ENCODE measurements around the gene PIEZO1.
A peak's percentile ranks its signal among the peaks of the same experiment; 100 is the strongest.
"Not testable (repeated sequence)": the region's sequence is repeated elsewhere in the genome, so short reads cannot be mapped to it uniquely, and the experiment has no call there.

Gene PIEZO1, protein sequence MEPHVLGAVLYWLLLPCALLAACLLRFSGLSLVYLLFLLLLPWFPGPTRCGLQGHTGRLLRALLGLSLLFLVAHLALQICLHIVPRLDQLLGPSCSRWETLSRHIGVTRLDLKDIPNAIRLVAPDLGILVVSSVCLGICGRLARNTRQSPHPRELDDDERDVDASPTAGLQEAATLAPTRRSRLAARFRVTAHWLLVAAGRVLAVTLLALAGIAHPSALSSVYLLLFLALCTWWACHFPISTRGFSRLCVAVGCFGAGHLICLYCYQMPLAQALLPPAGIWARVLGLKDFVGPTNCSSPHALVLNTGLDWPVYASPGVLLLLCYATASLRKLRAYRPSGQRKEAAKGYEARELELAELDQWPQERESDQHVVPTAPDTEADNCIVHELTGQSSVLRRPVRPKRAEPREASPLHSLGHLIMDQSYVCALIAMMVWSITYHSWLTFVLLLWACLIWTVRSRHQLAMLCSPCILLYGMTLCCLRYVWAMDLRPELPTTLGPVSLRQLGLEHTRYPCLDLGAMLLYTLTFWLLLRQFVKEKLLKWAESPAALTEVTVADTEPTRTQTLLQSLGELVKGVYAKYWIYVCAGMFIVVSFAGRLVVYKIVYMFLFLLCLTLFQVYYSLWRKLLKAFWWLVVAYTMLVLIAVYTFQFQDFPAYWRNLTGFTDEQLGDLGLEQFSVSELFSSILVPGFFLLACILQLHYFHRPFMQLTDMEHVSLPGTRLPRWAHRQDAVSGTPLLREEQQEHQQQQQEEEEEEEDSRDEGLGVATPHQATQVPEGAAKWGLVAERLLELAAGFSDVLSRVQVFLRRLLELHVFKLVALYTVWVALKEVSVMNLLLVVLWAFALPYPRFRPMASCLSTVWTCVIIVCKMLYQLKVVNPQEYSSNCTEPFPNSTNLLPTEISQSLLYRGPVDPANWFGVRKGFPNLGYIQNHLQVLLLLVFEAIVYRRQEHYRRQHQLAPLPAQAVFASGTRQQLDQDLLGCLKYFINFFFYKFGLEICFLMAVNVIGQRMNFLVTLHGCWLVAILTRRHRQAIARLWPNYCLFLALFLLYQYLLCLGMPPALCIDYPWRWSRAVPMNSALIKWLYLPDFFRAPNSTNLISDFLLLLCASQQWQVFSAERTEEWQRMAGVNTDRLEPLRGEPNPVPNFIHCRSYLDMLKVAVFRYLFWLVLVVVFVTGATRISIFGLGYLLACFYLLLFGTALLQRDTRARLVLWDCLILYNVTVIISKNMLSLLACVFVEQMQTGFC (N-terminal part only)

DNA sequence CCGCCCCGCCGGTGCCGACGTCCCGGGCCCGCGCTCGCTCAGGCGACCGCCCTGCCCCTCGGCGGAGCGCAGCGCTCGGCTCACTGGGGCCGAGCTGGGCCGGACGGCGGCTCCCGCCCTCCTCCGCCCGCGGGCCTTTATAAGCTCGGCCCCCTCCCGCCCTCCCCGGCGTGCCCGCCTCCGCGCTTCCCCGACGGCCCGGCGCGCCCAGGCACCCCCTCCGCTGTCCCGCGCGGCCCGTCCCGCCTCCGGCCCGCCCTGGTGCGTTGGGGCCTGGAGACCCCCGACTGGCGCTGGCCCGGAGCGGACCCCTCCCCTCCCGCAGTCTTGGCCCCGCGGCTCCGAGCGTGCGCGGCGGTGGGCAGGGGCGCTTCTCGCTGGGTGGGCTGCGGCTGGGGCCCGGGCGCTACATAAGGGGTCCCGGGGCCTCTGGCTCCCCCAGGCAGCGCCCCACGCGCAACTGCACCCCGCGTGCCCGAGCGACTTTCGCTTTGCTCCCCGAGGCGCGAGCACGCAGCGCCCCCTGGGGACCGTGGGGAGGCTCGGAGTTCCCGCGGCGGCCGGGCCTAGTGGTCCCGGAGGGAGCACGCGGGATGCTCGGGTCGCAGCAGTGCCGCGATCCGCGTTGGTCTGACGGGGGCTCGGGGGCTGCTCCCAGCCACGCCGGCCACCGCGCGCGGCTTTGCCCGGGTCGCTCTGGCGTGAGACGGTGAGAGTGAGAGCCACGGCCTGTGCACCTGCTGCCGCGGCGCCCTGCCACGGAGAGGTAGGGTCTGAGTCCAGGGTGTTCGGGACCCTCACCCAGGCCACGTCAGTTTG, at the start of gene PIEZO1:
Gene PIEZO1 (minus strand): TSS at position 115 of the 819 bp plus-strand sequence. CDS start 256 bp downstream, outside the sequence.
- DNase-seq = peak; percentile 17

DNA sequence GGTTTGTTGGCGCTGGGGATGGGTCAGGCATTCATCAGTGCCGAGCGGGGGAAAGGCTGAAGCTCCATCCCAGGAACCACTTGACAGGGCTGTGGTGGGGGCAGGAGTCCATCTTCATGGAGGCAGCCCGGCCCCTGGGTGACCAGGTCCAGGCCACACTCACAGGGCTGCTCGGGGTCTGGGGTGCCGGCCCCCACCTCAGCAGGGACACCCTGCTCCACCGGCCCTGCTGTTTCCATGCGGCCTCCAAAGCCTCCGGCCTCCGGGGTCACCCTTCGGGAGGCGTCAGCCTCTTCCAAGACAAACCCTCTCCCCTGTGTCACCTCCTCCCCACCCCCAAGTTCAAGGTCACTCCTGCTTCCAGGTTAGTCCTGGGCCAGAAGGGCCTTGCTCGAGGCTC, 49.6 kb upstream of the PIEZO1 start:
- DNase-seq = no peak

DNA sequence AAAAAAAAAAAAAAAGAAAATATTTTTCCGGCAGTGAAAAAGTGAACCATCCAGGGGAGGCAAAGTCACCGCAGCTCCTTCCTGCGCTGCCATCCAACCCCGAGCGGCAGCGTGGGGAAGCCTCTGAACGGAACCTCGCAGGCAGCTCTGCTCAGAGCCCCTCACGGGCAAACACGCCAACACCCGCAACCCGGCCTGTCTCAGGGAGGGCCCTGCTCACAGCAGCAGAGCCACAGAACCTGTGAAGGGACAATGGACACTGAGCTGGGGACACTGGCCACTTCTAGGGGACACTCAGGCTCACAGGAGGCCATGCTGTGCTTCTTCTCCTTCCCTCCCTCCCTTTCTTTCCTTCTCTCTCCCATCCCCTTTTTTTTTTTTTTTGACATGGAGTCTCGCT, 48.1 kb upstream of the PIEZO1 start:
- no peak for DNase-seq

- no peak for DNase-seq
Measured at GRCh38 chr16:88831838-88832237, 46.8 kb upstream of the PIEZO1 start.

GRCh38 chr16:88830783-88831182, 45.8 kb upstream of the PIEZO1 start:
- DNase-seq = no peak

DNA sequence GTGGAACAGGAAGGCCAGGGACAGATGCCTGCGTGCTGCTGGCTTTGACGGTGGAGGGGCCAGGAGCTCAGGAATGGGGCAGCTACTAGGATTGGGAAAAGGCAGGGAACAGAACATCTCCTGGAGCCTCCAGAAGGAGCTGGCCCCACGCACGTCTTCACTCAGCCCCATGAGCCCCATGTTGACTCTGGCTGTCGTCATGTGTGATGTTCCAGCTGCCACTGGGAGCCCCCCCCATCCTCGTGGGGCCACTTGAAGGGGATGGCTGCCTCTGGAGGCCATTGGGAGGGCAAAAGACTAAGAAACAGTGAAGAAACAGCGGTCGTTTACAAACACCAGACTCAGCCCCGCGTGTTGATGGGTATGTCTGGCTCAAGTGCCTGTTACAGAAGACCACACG, 45.2 kb upstream of the PIEZO1 start:
- DNase-seq = no peak

- no peak for DNase-seq
Measured at GRCh38 chr16:88828711-88829110, 43.7 kb upstream of the PIEZO1 start.

- DNase-seq = no peak
Measured at GRCh38 chr16:88827727-88828126, 42.7 kb upstream of the PIEZO1 start.

DNA sequence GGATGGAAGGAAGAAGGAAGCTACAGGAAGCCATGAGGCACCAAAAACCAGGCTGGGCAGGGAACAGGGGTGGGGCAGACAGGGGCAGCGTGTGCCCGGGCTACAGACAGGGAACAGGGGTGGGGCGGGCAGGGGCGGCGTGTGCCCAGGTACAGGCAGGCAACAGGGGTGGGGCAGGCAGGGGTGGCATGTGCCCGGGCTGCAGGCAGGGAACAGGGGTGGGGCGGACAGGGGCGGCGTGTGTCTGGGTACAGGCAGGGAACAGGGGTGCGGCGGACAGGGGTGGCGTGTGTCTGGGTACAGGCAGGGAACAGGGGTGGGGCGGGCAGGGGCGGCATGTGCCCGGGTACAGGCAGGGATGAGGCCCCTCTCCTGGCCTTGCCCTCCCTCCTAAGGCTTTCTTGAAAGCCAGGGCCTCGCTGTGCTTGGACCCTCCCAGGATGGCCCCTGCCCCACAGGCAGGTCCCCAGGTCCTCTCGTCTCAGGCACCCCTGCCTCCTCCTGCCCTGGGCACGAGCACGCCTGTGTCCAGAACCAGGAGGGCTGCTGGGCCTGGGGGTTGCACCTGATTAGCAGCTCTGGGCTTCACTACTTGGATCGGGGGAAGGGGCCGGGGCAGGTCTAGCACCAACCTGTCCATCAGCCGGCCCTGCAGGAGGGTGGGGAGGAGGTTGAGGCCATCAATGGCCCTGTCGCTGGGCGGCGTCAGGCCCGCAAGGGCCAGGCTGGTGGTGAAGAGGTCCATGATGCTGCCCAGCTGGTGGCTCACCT, 41.2 kb upstream of the PIEZO1 start:
- no peak for DNase-seq

- DNase-seq = no peak
Measured at GRCh38 chr16:88825146-88825545, 40.1 kb upstream of the PIEZO1 start.

GRCh38 chr16:88824256-88825077, 39.4 kb upstream of the PIEZO1 start:
- no peak for DNase-seq

DNA sequence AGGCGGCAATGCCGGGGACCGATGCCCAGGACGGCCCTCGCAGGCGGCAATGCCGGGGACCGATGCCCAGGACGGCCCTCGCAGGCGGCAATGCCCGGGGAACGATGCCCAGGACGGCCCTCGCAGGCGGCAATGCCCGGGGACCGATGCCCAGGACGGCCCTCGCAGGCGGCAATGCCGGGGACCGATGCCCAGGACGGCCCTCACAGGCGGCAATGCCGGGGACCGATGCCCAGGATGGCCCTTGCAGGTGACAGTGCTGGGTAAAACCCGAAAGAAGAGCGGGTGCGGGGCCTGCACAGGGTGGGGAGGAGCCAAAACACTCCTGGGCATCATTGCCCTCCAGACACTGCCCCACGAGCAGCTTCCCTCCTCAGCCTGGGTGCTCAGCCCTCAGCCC, 38.6 kb upstream of the PIEZO1 start:
- DNase-seq = not testable (repeated sequence)

- DNase-seq = no peak
Measured at GRCh38 chr16:88822281-88823040, 37.4 kb upstream of the PIEZO1 start.

GRCh38 chr16:88821168-88821850, 36.3 kb upstream of the PIEZO1 start:
- DNase-seq = no peak

- no peak for DNase-seq
Measured at GRCh38 chr16:88820385-88821025, 35.5 kb upstream of the PIEZO1 start.

GRCh38 chr16:88819126-88819525, 34.1 kb upstream of the PIEZO1 start:
- no peak for DNase-seq

DNA sequence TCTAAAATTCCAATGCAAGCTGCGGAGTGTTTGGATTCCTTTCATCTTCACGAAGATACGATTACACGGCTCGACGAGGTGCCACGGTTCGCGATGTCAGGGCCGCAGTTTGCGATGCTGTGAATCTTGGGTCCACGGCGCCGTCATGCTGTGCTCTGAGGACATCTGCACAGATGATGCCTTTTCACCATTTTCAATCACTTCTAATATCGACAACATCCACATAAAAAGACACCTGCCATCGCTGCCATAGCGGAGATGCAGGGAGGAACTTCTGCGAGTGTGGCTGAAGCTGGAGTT, 33.5 kb upstream of the PIEZO1 start:
- DNase-seq = no peak

- DNase-seq = no peak
Measured at GRCh38 chr16:88817785-88818574, 33.0 kb upstream of the PIEZO1 start.

Measured in GOT3 (cell line).